Stimulated activated CD4-positive, alpha-beta T cell treated with anti-CD3 and anti-CD28 coated beads, Interleukin-1b, Interleukin-23, amount 100 ng/mL, for 4 hours (primary cell): ENCODE results near the gene CCDC57.

Experiments used
- DNase-seq, 2 donors: peaks; one replicate each; pipeline ENCODE4 v3.0.0-alpha.2; 2020; ENCODE audit warnings: low read depth in 2 of 2

Gene CCDC57

GRCh38 chr17:82247182-82247823, 34.7 kb upstream of the CCDC57 start:
- no peak for DNase-seq

GRCh38 chr17:82246365-82247181, 33.9 kb upstream of the CCDC57 start:
- no peak for DNase-seq

DNA sequence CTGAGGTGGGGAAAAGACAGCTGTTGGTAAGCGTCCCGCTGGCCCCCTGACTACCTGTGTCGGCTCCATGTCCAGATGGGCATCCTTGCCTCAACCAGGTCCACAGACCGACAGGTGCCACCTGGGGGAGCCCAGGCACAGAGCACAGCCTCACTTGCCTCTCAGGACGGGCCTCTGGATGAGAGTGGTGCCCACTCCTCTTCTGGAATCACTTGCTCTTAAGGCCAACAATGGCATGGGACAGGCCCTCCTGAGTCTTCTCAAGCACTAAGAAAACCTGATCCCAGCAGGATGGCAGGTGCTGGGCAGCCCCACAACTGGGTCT, 33.4 kb upstream of the CCDC57 start:
- DNase-seq: no peak

DNA sequence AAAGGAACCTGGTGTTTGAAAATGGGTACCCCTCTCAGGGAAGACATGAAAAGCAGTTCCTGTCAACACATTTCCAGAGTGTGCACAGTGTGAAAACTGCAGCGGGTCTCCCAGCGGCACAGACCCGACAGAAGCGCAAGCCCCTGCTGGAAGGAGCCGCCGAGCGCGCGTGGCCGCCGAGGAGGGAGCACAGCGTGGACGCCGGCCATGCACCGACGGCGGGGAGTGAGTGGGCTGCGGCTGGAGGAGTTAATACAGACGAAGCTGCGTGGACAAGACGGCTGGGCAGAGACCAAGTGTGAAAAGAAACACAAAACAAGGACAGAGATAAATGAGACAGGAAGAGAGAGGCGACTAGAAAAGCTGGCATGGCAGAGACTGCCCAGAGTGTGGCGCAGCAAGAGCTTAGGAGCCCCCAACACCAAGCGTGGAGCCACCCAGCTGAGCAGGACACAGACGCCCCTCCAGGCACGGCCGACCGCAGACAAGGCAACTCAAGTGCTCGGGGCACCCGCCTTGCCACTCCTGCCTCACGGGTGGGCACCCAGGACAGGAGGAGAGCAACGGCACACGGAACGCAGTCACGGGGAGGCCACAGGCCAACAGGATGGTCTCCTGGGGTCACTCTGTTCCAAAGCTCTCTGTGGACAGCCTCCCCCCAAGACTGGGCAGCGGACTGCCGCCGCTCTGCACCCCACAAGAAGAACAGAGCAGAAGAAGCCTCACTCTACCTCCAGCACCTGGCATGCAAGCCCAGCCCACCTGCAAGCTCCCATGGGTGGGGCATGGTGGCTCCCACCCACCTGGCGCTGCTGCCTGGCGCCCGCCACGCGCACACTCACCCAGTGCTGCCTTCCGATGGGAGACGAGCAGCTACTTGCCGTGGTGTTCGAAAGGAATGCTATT, 32.7 kb upstream of the CCDC57 start:
- no peak for DNase-seq

- DNase-seq: no peak
Observed at GRCh38 chr17:82244413-82245133, 31.9 kb upstream of the CCDC57 start.

GRCh38 chr17:82243648-82244412, 31.2 kb upstream of the CCDC57 start:
- no peak for DNase-seq

GRCh38 chr17:82242977-82243647, 30.5 kb upstream of the CCDC57 start:
- no peak for DNase-seq

GRCh38 chr17:82242698-82242976, 30.0 kb upstream of the CCDC57 start:
- DNase-seq: no peak

- DNase-seq: no peak
Observed at GRCh38 chr17:82241926-82242697, 29.5 kb upstream of the CCDC57 start.

GRCh38 chr17:82241183-82241925, 28.7 kb upstream of the CCDC57 start:
- peak in 1 of 2 donors; percentile 46 for DNase-seq

- DNase-seq: no peak
Observed at GRCh38 chr17:82240506-82241182, 28.0 kb upstream of the CCDC57 start.

DNA sequence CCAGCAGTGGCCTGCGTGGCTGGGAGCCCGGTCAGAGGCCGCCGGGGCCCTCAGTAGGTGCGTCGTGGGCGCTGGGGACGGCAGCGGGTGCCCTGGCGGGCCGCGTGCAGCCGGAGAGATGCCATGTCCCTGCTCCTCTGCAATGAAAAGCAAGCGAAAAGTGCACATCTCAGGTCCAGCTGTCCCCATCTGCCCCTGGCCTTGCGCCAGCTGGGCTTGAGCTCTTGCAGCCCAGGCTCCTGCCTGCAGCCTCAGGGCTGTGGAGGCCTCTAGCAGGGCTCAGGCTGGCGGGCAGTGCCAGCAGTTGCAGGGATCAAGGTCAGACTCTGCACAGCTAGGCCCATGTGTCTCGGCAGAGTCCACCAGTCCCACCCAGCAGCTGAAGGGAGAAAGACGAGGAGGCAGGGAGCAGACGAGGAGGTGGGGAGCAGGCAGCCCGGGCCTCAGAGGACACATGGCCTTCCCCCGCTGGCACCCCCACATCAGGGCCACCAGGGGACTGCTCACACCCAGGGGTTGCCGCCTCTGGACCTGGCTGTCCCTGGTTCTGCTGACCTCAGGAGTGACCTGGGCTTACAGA, 27.4 kb upstream of the CCDC57 start:
- DNase-seq: no peak

DNA sequence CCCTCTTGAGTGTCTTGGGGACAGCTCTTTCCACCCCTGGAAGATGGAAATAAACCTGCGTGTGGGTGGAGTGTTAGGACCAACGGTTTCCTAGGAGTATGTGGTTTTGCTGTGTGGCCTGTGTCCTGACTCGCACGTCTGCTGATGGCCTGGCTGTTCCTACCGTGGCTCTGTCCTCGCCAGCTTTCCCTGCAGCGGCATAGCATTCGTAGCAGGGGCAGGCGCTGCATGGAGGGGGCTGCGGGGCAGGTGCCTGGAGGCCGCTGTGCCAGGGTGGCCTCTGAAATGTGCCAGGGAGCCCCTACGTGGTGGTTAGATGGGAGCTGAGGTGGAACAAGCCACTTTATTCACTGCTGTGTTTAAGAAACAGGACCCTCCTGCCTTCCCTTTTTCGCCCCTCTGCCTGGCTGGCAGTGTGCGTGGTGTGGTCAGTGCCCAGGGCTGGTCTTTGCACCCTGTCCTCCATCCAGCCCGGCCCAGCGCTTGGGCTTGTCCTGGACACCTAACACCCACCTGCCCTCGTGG, 26.8 kb upstream of the CCDC57 start:
- DNase-seq: no peak

- DNase-seq: peak; percentile 50 to 51
Observed at GRCh38 chr17:82238472-82239201, 26.0 kb upstream of the CCDC57 start.

- no peak for DNase-seq
Observed at GRCh38 chr17:82237746-82238471, 25.3 kb upstream of the CCDC57 start.

- no peak for DNase-seq
Observed at GRCh38 chr17:82237083-82237745, 24.6 kb upstream of the CCDC57 start.
